Measurements from ENCODE around the gene ADGRA1.

- TF ChIP-seq, protein P1, sequence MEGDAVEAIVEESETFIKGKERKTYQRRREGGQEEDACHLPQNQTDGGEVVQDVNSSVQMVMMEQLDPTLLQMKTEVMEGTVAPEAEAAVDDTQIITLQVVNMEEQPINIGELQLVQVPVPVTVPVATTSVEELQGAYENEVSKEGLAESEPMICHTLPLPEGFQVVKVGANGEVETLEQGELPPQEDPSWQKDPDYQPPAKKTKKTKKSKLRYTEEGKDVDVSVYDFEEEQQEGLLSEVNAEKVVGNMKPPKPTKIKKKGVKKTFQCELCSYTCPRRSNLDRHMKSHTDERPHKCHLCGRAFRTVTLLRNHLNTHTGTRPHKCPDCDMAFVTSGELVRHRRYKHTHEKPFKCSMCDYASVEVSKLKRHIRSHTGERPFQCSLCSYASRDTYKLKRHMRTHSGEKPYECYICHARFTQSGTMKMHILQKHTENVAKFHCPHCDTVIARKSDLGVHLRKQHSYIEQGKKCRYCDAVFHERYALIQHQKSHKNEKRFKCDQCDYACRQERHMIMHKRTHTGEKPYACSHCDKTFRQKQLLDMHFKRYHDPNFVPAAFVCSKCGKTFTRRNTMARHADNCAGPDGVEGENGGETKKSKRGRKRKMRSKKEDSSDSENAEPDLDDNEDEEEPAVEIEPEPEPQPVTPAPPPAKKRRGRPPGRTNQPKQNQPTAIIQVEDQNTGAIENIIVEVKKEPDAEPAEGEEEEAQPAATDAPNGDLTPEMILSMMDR (IDR thresholded peaks at IDR 0.05; ENCODE audit: borderline replicate concordance, extremely low read depth, low read length, poor library complexity, severe bottlenecking) = no peak
- no peak for TF ChIP-seq EZH2 (IDR thresholded peaks at IDR 0.05; ENCODE audit: borderline replicate concordance, low read depth, low read length, severe bottlenecking)
These were observed 17.3 kb upstream of the ADGRA1 start for GRCh38 chr10:133070405-133070804.

Data from DND-41 (cell line).